Panc1 (cell line): ENCODE results near the gene XYLT1. TPM values are rescaled to one million over a fixed set of nuclear protein-coding genes. Genes with fewer than 3 reads are reported as not detected.

ENCODE experiments used
- ATAC-seq: fragments of 200-7000 bp; cut with Tn5 transposase; 2 replicates; pipeline ENCODE4 v1.9.1; 2020; ENCODE audit warnings: mild to moderate bottlenecking, moderate library complexity
- BruUV-seq: library from RNA; stranded (reverse); fragments of 400-500 nt; replicated peaks from 2 replicates; lab custom pipeline; 2021; lab: Mats Ljungman, UMichigan
- CTCF ChIA-PET: fragments of 300-600 bp; sonication (Branson Sonifier 250); formaldehyde crosslinking; loops from one replicate; lab custom pipeline; 2022; ENCODE audit warnings: antibody characterized with exemption; lab: Charles Lee
- POLR2A ChIA-PET: fragments of 300-600 bp; sonication (Branson Sonifier 250); formaldehyde crosslinking; loops from one replicate; lab custom pipeline; 2022; ENCODE audit warnings: antibody characterized with exemption; lab: Charles Lee
- DNase-seq: peaks from one replicate; pipeline ENCODE4 v3.0.0-alpha.2; 2010; ENCODE audit warnings: low read depth, low spot score
- H3K27ac ChIP-seq: 2 replicates; pipeline ENCODE4 v1.5.1; 2011; ENCODE audit warnings: mild to moderate bottlenecking, low read length, inconsistent platforms
- H3K27me3 ChIP-seq: fragments of 200-500 bp; sonication (Bioruptor generic); 2 replicates; pipeline ENCODE4 v1.6.0; 2014; ENCODE audit warnings: low read length, inconsistent platforms; ENCODE audit not compliant: control insufficient read depth, insufficient read depth
- H3K36me3 ChIP-seq: fragments of 200-500 bp; sonication (Bioruptor generic); 2 replicates; pipeline ENCODE4 v1.5.1; 2014; ENCODE audit warnings: inconsistent platforms, mild to moderate bottlenecking, low read length, moderate library complexity; ENCODE audit not compliant: control insufficient read depth, insufficient read depth
- H3K4me1 ChIP-seq: 2 replicates; pipeline ENCODE4 v1.5.1; 2011; ENCODE audit warnings: inconsistent platforms, mild to moderate bottlenecking, low read length, moderate library complexity; ENCODE audit not compliant: control insufficient read depth, insufficient read depth
- H3K4me3 ChIP-seq, 2 experiments: 2 replicates each; pipeline ENCODE4 v1.5.1; 2011 to 2012; ENCODE audit warnings: low read depth in 2 of 2, low read length in 2 of 2, mild to moderate bottlenecking in 2 of 2, inconsistent platforms in 1 of 2, moderate library complexity in 1 of 2
- H3K9me3 ChIP-seq: fragments of 200-500 bp; sonication (Bioruptor generic); 2 replicates; pipeline ENCODE4 v1.5.1; 2014; ENCODE audit warnings: low read depth, mild to moderate bottlenecking, inconsistent platforms, low read length, moderate library complexity; ENCODE audit not compliant: control insufficient read depth, insufficient read depth
- CTCF ChIP-seq: fragments of 450-650 bp; IDR thresholded peaks from 2 replicates; pipeline ENCODE4 v1.5.1; 2017; ENCODE audit warnings: mild to moderate bottlenecking
- POLR2AphosphoS5 ChIP-seq: IDR thresholded peaks from 2 replicates; pipeline ENCODE4 v1.6.1; 2012; ENCODE audit warnings: mild to moderate bottlenecking, low read depth, low read length, moderate library complexity
- REST ChIP-seq, 2 experiments: IDR thresholded peaks; 2 replicates each; pipeline ENCODE4 v1.6.1; 2011 to 2012; ENCODE audit warnings: low read depth in 2 of 2, control low read depth in 1 of 2, low read length in 1 of 2, mild to moderate bottlenecking in 1 of 2, moderate library complexity in 1 of 2; ENCODE audit not compliant: insufficient read depth in 1 of 2
- SIN3A ChIP-seq: IDR thresholded peaks from 2 replicates; pipeline ENCODE4 v1.6.1; 2012; ENCODE audit warnings: low read depth, mild to moderate bottlenecking, low read length, moderate library complexity, borderline replicate concordance; ENCODE audit not compliant: insufficient read depth
- TCF7L2 ChIP-seq: IDR thresholded peaks from 2 replicates; pipeline ENCODE4 v1.6.1; 2011; ENCODE audit warnings: mild to moderate bottlenecking, low read depth, low read length, inconsistent platforms
- in situ Hi-C: cut with HindIII; loops from 2 replicates; pipeline ENCODE4 v1.10.0; 2016; ENCODE audit warnings: low sequenced_read_pairs, low pct_unique_long_range_greater_than_20kb
- intact Hi-C: fragments of 100-400 bp; cut with micrococcal nuclease; formaldehyde crosslinking; loops from one replicate; pipeline ENCODE4 v1.10.0; 2022; ENCODE audit not compliant: unreplicated experiment
- total RNA-seq: library from RNA; stranded (reverse); gene quantifications from one replicate; pipeline ENCODE4 v1.2.1, GENCODE V29; 2021; ENCODE audit not compliant: unreplicated experiment

Gene XYLT1
- total RNA-seq, 1 experiment from 2014 or later, result 0.62 TPM

GRCh38 chr16:17287166-17287800, 183.5 kb downstream of the XYLT1 start:
- H3K4me3 ChIP-seq, result no peak overlapping the region
- no peaks in the 10 kb centered on the region for H3K36me3 ChIP-seq
- no peaks in the 10 kb centered on the region for H3K9me3 ChIP-seq
- no peak overlapping the region for H3K27ac ChIP-seq
- no TSS peak for BruUV-seq
- ChIA-PET POLR2A (no interaction called here), CTCF (no interaction called here)
- intact Hi-C loops, result no loop called here
- H3K27me3 ChIP-seq, result peaks cover 12% of the 10 kb centered on the region
- TF ChIP-seq REST (IDR thresholded peaks at IDR 0.05; ENCODE audit: insufficient read depth in 1 of 2, low read depth in 2 of 2, low read length in 1 of 2) (no peak), TCF7L2 (no peak), CTCF (no peak), POLR2AphosphoS5 (no peak), SIN3A (no peak)
- in situ Hi-C loops, result no loop called here
- ATAC-seq, result no peak
- no peak for DNase-seq
- no peaks in the 10 kb centered on the region for H3K4me1 ChIP-seq

- H3K4me3 ChIP-seq, result no peak overlapping the region
- no peaks in the 10 kb centered on the region for H3K4me1 ChIP-seq
- BruUV-seq, result no TSS peak
- H3K36me3 ChIP-seq, result no peaks in the 10 kb centered on the region
- peaks cover 13% of the 10 kb centered on the region for H3K27me3 ChIP-seq
- ATAC-seq, result no peak
- intact Hi-C loops (no loop called here), in situ Hi-C loops (no loop called here)
- H3K27ac ChIP-seq, result no peak overlapping the region
- TF ChIP-seq POLR2AphosphoS5 (no peak), SIN3A (no peak), TCF7L2 (no peak), CTCF (no peak), REST (IDR thresholded peaks at IDR 0.05; ENCODE audit: insufficient read depth in 1 of 2, low read depth in 2 of 2, low read length in 1 of 2) (no peak)
- POLR2A ChIA-PET, result no interaction called here
- no peak for DNase-seq
- H3K9me3 ChIP-seq, result no peaks in the 10 kb centered on the region
- CTCF ChIA-PET, result no interaction called here
Observed at GRCh38 chr16:17286443-17286842, 184.3 kb downstream of the XYLT1 start.
